HepG2 (cell line): ENCODE measurements around the gene ARHGAP29. TPM values are rescaled to one million over a fixed set of nuclear protein-coding genes. Genes with fewer than 3 reads are reported as not detected.
A peak's percentile ranks its signal among the peaks of the same experiment; 100 is the strongest.

Source experiments
- ADNP ChIP-seq: sonication (generic); formaldehyde crosslinking; IDR thresholded peaks from 2 replicates; pipeline ENCODE4 v1.4.0; 2020; ENCODE audit warnings: missing genetic modification reagents
- ARNTL ChIP-seq: sonication (generic); formaldehyde crosslinking; IDR thresholded peaks from 2 replicates; pipeline ENCODE4 v1.4.0; 2020; ENCODE audit warnings: mild to moderate bottlenecking, missing genetic modification reagents
- CEBPB ChIP-seq: IDR thresholded peaks from 2 replicates; pipeline ENCODE4 v1.6.1; 2011; ENCODE audit warnings: low read depth, low read length, improper control_type of control experiment, borderline replicate concordance
- DNMT1 ChIP-seq: sonication (generic); formaldehyde crosslinking; IDR thresholded peaks from 2 replicates; pipeline ENCODE4 v1.5.1; 2020; ENCODE audit warnings: mild to moderate bottlenecking, missing genetic modification reagents
- ELF3 ChIP-seq: IDR thresholded peaks from 2 replicates; pipeline ENCODE4 v1.6.1; 2016; ENCODE audit warnings: missing genetic modification reagents, missing compliant biosample characterization
- FOXA3 ChIP-seq: IDR thresholded peaks from 2 replicates; pipeline ENCODE4 v1.6.1; 2016; ENCODE audit warnings: missing genetic modification reagents, missing compliant biosample characterization
- FOXC1 ChIP-seq: sonication (generic); formaldehyde crosslinking; IDR thresholded peaks from 2 replicates; pipeline ENCODE4 v1.8.0; 2022; ENCODE audit warnings: mild to moderate bottlenecking, missing genetic modification reagents, borderline replicate concordance
- FOXP4 ChIP-seq: sonication (generic); formaldehyde crosslinking; IDR thresholded peaks from 2 replicates; pipeline ENCODE4 v1.4.0; 2020; ENCODE audit warnings: missing genetic modification reagents
- HNRNPLL ChIP-seq: fragments of 200-400 bp; formaldehyde crosslinking; IDR thresholded peaks from 2 replicates; pipeline ENCODE4 v1.6.1; 2017; ENCODE audit warnings: mild to moderate bottlenecking, low read depth, low read length; ENCODE audit not compliant: poor library complexity, severe bottlenecking
- PLRG1 ChIP-seq: fragments of 450-650 bp; conservative IDR thresholded peaks from 2 replicates; pipeline ENCODE4 v1.6.1; 2016
- SMAD1 ChIP-seq: sonication (generic); formaldehyde crosslinking; IDR thresholded peaks from 2 replicates; pipeline ENCODE4 v1.4.0; 2020; ENCODE audit warnings: missing genetic modification reagents, low read depth, mild to moderate bottlenecking, borderline replicate concordance
- SMYD3 ChIP-seq: sonication (generic); formaldehyde crosslinking; IDR thresholded peaks from 2 replicates; pipeline ENCODE4 v1.8.1; 2023; ENCODE audit warnings: mild to moderate bottlenecking, missing genetic modification reagents
- SNRNP70 ChIP-seq: fragments of 200-400 bp; formaldehyde crosslinking; IDR thresholded peaks from 2 replicates; pipeline ENCODE4 v1.6.1; 2017; ENCODE audit warnings: mild to moderate bottlenecking, low read depth, low read length, moderate library complexity
- SRSF4 ChIP-seq: fragments of 200-400 bp; formaldehyde crosslinking; IDR thresholded peaks from one replicate; pipeline ENCODE4 v1.6.1; 2018; ENCODE audit warnings: mild to moderate bottlenecking, low read depth, low read length, moderate library complexity; ENCODE audit not compliant: poor library complexity, severe bottlenecking
- SYNCRIP ChIP-seq: fragments of 200-400 bp; formaldehyde crosslinking; IDR thresholded peaks from 2 replicates; pipeline ENCODE4 v1.6.1; 2018; ENCODE audit warnings: mild to moderate bottlenecking, low read depth, low read length; ENCODE audit not compliant: insufficient read depth
- ZFP82 ChIP-seq: sonication (generic); formaldehyde crosslinking; IDR thresholded peaks from 2 replicates; pipeline ENCODE4 v1.5.1; 2020; ENCODE audit warnings: mild to moderate bottlenecking, missing genetic modification reagents, borderline replicate concordance
- ZFX ChIP-seq: sonication (generic); formaldehyde crosslinking; IDR thresholded peaks from 2 replicates; pipeline ENCODE4 v1.4.0; 2020; ENCODE audit warnings: mild to moderate bottlenecking, low read depth, missing genetic modification reagents, moderate library complexity
- ZNF207 ChIP-seq: fragments of 450-650 bp; IDR thresholded peaks from 2 replicates; pipeline ENCODE4 v1.6.1; 2016; ENCODE audit warnings: antibody characterized with exemption, borderline replicate concordance
- ZNF251 ChIP-seq: sonication (generic); formaldehyde crosslinking; IDR thresholded peaks from 2 replicates; pipeline ENCODE4 v1.9.0; 2021; ENCODE audit warnings: mild to moderate bottlenecking, missing genetic modification reagents
- ZNF264 ChIP-seq: sonication (generic); formaldehyde crosslinking; IDR thresholded peaks from 2 replicates; pipeline ENCODE4 v1.4.0; 2020; ENCODE audit warnings: missing genetic modification reagents
- ZNF430 ChIP-seq: sonication (generic); formaldehyde crosslinking; IDR thresholded peaks from 2 replicates; pipeline ENCODE4 v1.9.0; 2021; ENCODE audit warnings: mild to moderate bottlenecking, missing genetic modification reagents
- ZNF619 ChIP-seq: sonication (generic); formaldehyde crosslinking; IDR thresholded peaks from 2 replicates; pipeline ENCODE4 v1.4.0; 2020; ENCODE audit warnings: mild to moderate bottlenecking, missing genetic modification reagents
- ZNF790 ChIP-seq: sonication (generic); formaldehyde crosslinking; IDR thresholded peaks from 2 replicates; pipeline ENCODE4 v1.8.0; 2022; ENCODE audit warnings: missing genetic modification reagents, mild to moderate bottlenecking, borderline replicate concordance
- polyA plus RNA-seq, 8 experiments: library from polyadenylated mRNA; depleted of rRNA in 3 of 8; stranded (reverse) in 7 of 8; unstranded in 1 of 8; fragments of >200 nt; fragmentation: Illumina TruSeq in 4 of 8; extraction: Trizol in 4 of 8; gene quantifications; 2 replicates each; pipeline versions ENCODE4 v1.2.1 to v1.2.3, GENCODE V29; 2011 to 2016; ENCODE audit warnings: low read depth in 4 of 8, missing spikeins in 1 of 8, mixed read lengths in 1 of 8; ENCODE audit not compliant: insufficient read depth in 1 of 8
- total RNA-seq, 5 experiments: library from RNA; depleted of rRNA; stranded (reverse); fragments of >200 nt; fragmentation: Illumina TruSeq; extraction: Trizol; gene quantifications; 2 replicates each; pipeline ENCODE4 v1.2.3, GENCODE V29; 2016; ENCODE audit warnings: low read depth in 1 of 5
- TF ChIP-seq, protein P1 (sequence below), 2 experiments: fragments of 450-650 bp in 1 of 2; sonication (generic) in 1 of 2; formaldehyde crosslinking; IDR thresholded peaks; 2 replicates each; pipeline versions ENCODE4 v1.5.0 to v1.8.0; 2020 to 2022; ENCODE audit warnings: mild to moderate bottlenecking in 1 of 2, missing genetic modification reagents in 1 of 2
- TF ChIP-seq, protein P2 (sequence below): sonication (generic); formaldehyde crosslinking; IDR thresholded peaks from 2 replicates; pipeline ENCODE4 v1.4.0; 2020; ENCODE audit warnings: mild to moderate bottlenecking, missing genetic modification reagents

The ARHGAP29 gene
- total and polyA plus RNA-seq, 2 of the 13 experiments (the other 11 are each of a cell fraction or from before 2014, with no cell fraction given): 12.8 to 18.3 TPM

DNA sequence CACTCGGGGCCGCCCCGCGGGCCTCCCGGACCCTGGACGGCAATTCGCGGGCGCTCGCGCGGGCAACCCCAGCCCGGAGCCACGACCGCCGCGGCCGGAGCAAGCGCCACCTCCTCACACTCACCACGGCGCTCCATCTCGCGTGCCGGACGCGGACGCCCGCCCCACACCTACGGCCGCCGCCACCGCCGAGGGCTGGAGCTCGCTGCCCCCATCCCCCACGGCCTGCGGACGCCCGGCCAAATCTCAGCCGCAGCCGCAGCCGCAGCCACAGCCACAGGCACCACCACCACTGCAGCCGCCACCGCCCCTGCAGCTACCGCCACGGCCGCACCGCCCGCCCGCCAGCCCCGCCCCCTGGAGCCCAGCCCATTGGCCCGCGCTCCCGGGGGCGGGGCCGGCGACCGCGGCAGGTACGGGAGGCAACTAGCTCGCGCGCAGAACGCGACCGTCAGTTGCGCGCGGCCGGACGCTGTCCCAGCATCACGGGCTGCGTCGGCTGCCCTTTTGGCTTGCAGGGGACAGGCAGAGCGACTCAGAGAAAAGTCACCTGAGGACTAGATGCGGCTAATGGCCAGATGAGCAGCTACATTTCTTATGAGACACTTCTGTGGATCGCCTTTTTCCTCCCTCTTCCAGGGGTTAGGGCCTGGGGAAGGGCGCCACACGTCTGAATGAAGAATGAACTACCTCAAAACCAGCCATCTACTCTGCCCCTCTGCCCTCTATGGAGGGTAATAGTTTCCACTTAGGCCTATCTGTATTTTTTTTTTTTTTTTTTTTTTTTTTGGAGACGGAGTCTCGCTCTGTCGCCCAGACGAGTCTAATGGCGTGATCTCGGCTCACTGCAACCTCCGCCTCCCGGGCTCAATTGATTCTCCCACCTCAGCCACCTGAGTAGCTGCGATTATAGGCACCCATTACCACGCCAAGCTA, at the start of gene ARHGAP29 (continued):
- no peak for TF ChIP-seq ZNF430
- TF ChIP-seq ARNTL: no peak
- TF ChIP-seq, protein P1, sequence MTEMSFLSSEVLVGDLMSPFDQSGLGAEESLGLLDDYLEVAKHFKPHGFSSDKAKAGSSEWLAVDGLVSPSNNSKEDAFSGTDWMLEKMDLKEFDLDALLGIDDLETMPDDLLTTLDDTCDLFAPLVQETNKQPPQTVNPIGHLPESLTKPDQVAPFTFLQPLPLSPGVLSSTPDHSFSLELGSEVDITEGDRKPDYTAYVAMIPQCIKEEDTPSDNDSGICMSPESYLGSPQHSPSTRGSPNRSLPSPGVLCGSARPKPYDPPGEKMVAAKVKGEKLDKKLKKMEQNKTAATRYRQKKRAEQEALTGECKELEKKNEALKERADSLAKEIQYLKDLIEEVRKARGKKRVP (CRISPR knock-in tag; IDR thresholded peaks at IDR 0.05): no peak
- no peak for TF ChIP-seq ZNF264
- TF ChIP-seq ZNF619: no peak
- TF ChIP-seq FOXC1 (CRISPR knock-in tag): no peak
- TF ChIP-seq DNMT1 (CRISPR knock-in tag): peak; percentile 79; the same call in 1 of the 2 replicates
- peak; percentile 98 for TF ChIP-seq HNRNPLL
- TF ChIP-seq ZNF251 (CRISPR knock-in tag): no peak
- no peak for TF ChIP-seq SNRNP70
- peak; percentile 74 for TF ChIP-seq ZFX
- TF ChIP-seq SMAD1 (CRISPR knock-in tag): no peak; the same call in 1 of the 2 replicates
- no peak for TF ChIP-seq ZNF790 (CRISPR knock-in tag)
- TF ChIP-seq ELF3 (CRISPR knock-in tag): 0 out of 2 replicates have a peak, but pooled peaks have one; percentile 14
- no peak for TF ChIP-seq ZNF207
- no peak for TF ChIP-seq SMYD3 (CRISPR knock-in tag)
- no peak for TF ChIP-seq CEBPB
- TF ChIP-seq ADNP (CRISPR knock-in tag): no peak
- TF ChIP-seq FOXP4 (CRISPR knock-in tag): no peak
- TF ChIP-seq PLRG1: no peak
- no peak for TF ChIP-seq SRSF4
- TF ChIP-seq, protein P2, sequence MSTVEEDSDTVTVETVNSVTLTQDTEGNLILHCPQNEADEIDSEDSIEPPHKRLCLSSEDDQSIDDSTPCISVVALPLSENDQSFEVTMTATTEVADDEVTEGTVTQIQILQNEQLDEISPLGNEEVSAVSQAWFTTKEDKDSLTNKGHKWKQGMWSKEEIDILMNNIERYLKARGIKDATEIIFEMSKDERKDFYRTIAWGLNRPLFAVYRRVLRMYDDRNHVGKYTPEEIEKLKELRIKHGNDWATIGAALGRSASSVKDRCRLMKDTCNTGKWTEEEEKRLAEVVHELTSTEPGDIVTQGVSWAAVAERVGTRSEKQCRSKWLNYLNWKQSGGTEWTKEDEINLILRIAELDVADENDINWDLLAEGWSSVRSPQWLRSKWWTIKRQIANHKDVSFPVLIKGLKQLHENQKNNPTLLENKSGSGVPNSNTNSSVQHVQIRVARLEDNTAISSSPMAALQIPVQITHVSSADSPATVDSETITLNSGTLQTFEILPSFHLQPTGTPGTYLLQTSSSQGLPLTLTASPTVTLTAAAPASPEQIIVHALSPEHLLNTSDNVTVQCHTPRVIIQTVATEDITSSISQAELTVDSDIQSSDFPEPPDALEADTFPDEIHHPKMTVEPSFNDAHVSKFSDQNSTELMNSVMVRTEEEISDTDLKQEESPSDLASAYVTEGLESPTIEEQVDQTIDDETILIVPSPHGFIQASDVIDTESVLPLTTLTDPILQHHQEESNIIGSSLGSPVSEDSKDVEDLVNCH (CRISPR knock-in tag): no peak
- TF ChIP-seq ZFP82: no peak
- no peak; the same call in 1 of the 2 replicates for TF ChIP-seq FOXA3 (CRISPR knock-in tag)
- no peak for TF ChIP-seq SYNCRIP
